HEK293 (cell line): ENCODE measurements around the gene CORO1C.
A peak's percentile ranks its signal among the peaks of the same experiment; 100 is the strongest.

Source experiments
- CTCF ChIP-seq: fragments of 450-650 bp; formaldehyde crosslinking; IDR thresholded peaks from 2 replicates; pipeline ENCODE4 v1.5.1; 2016; ENCODE audit warnings: missing biosample characterization, missing genetic modification characterization
- KLF10 ChIP-seq: fragments of 450-650 bp; IDR thresholded peaks from 2 replicates; pipeline ENCODE4 v1.5.1; 2018; ENCODE audit warnings: missing biosample characterization, mild to moderate bottlenecking, missing genetic modification characterization
- KLF17 ChIP-seq: fragments of 450-650 bp; formaldehyde crosslinking; IDR thresholded peaks from 2 replicates; pipeline ENCODE4 v1.5.1; 2016; ENCODE audit warnings: missing biosample characterization, missing genetic modification characterization
- RBAK ChIP-seq: fragments of 450-650 bp; formaldehyde crosslinking; IDR thresholded peaks from 2 replicates; pipeline ENCODE4 v1.5.1; 2016; ENCODE audit warnings: missing biosample characterization, missing genetic modification characterization
- SP2 ChIP-seq: fragments of 450-650 bp; formaldehyde crosslinking; IDR thresholded peaks from 2 replicates; pipeline ENCODE4 v1.5.1; 2016; ENCODE audit warnings: missing biosample characterization, missing genetic modification characterization
- ZBTB1 ChIP-seq: fragments of 450-650 bp; formaldehyde crosslinking; IDR thresholded peaks from 2 replicates; pipeline ENCODE4 v1.5.1; 2016; ENCODE audit warnings: missing biosample characterization, missing genetic modification characterization
- ZNF37A ChIP-seq: fragments of 450-650 bp; IDR thresholded peaks from 2 replicates; pipeline ENCODE4 v1.5.1; 2018; ENCODE audit warnings: missing biosample characterization, missing genetic modification characterization
- ZNF423 ChIP-seq: fragments of 450-650 bp; formaldehyde crosslinking; IDR thresholded peaks from 2 replicates; pipeline ENCODE4 v1.5.1; 2016; ENCODE audit warnings: missing biosample characterization, missing genetic modification characterization
- ZNF555 ChIP-seq: fragments of 450-650 bp; formaldehyde crosslinking; conservative IDR thresholded peaks from 2 replicates; pipeline ENCODE4 v1.5.1; 2017; ENCODE audit warnings: missing biosample characterization, mild to moderate bottlenecking, missing genetic modification characterization, inconsistent platforms
- TF ChIP-seq, protein P1 (sequence below): fragments of 450-650 bp; formaldehyde crosslinking; IDR thresholded peaks from 2 replicates; pipeline ENCODE4 v1.5.1; 2016; ENCODE audit warnings: missing biosample characterization, missing genetic modification characterization
- TF ChIP-seq, protein P2 (sequence below): fragments of 450-650 bp; formaldehyde crosslinking; IDR thresholded peaks from 2 replicates; pipeline ENCODE4 v1.5.1; 2016; ENCODE audit warnings: missing biosample characterization, missing genetic modification characterization, low read depth

- TF ChIP-seq, protein P1, sequence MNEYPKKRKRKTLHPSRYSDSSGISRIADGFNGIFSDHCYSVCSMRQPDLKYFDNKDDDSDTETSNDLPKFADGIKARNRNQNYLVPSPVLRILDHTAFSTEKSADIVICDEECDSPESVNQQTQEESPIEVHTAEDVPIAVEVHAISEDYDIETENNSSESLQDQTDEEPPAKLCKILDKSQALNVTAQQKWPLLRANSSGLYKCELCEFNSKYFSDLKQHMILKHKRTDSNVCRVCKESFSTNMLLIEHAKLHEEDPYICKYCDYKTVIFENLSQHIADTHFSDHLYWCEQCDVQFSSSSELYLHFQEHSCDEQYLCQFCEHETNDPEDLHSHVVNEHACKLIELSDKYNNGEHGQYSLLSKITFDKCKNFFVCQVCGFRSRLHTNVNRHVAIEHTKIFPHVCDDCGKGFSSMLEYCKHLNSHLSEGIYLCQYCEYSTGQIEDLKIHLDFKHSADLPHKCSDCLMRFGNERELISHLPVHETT (tag by site-specific recombination): no peak
- TF ChIP-seq KLF10 (tag by site-specific recombination) (no peak), ZNF555 (no peak), CTCF (no peak), ZNF37A (tag by site-specific recombination) (no peak), ZBTB1 (no peak), SP2 (no peak), KLF17 (tag by site-specific recombination) (peak; percentile 68; the same call in 1 of the 2 replicates), RBAK (tag by site-specific recombination) (no peak), ZNF423 (tag by site-specific recombination) (no peak)
- TF ChIP-seq, protein P2, sequence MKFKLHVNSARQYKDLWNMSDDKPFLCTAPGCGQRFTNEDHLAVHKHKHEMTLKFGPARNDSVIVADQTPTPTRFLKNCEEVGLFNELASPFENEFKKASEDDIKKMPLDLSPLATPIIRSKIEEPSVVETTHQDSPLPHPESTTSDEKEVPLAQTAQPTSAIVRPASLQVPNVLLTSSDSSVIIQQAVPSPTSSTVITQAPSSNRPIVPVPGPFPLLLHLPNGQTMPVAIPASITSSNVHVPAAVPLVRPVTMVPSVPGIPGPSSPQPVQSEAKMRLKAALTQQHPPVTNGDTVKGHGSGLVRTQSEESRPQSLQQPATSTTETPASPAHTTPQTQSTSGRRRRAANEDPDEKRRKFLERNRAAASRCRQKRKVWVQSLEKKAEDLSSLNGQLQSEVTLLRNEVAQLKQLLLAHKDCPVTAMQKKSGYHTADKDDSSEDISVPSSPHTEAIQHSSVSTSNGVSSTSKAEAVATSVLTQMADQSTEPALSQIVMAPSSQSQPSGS (tag by site-specific recombination): no peak
Observed at GRCh38 chr12:108720757-108721514, 10.4 kb downstream of the CORO1C start.
